Measurements from ENCODE around the gene FTL. TPM values are rescaled to one million over a fixed set of nuclear protein-coding genes. Genes with fewer than 3 reads are reported as not detected.

Gene FTL
- total RNA-seq, 2 donors from 2014 or later = 681 to 811 TPM

DNA sequence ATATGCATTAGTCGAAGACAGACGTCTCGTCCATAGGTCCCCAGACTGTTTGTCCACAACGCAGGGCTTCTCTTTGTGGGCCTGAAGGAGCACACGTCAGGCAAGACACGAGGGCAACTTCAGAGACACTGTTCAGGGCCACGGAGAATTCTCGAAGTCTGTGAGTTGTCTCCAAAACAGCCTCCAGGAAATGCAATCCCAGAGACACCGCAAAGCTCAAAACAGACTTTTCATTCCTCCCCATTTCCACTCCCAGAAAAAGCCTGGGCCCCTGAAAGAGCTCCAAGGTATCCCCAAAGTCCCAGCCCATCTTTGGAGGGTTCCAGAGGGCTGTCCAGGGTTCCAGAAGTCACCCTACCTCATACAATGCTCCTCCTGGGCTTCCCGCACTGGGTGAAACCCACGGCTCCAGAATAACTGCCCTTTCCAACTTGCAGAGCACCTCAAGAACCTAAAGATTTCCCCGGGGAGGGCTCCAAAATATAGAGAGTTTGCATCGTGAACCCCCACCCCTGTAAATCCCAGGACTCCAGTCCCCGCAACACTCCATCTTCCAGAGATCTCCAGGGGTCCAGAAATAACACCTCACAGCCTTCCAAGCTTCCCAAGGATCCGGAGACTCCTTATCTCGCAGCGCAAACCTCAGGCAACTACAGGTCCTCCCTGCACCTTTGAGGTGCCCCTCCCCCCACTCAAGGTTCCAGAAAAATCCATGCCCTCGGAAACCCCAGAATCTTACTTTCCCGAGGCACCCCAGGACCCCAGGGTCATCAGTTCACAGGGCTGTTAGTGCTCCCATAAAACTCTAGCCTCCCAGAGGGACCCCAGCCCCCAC is 687 bp upstream of the FTL start:
- Mint-ChIP-seq H3K36me3 (ENCODE audit: insufficient read depth in 2 of 2) (peaks cover 12 to 17% of the 10 kb centered on the region in 2 donors), H3K4me1 (ENCODE audit: low read depth) (peaks cover 71% of the 10 kb centered on the region)
- DNase-seq = peak in 1 of 2 donors; percentile 19

GRCh38 chr19:48965806-48966540 is 864 bp downstream of the FTL start:
- H3K36me3 Mint-ChIP-seq (ENCODE audit: insufficient read depth in 2 of 2) = peaks cover 12 to 17% of the 10 kb centered on the region in 2 donors
- H3K27ac Mint-ChIP-seq = peak overlapping the region; percentile 100
- peaks cover 72% of the 10 kb centered on the region for H3K4me1 Mint-ChIP-seq (ENCODE audit: low read depth)
- no peaks in the 10 kb centered on the region for H3K9me3 Mint-ChIP-seq
- peak overlapping the region; percentile 94 to 100 for H3K4me3 Mint-ChIP-seq
- DNase-seq = peak; percentile 88 to 89
- peak; percentile 22 to 41 for ATAC-seq (replicated peaks in 1 of 2)
- H3K27me3 Mint-ChIP-seq (ENCODE audit: low read depth) = no peaks in the 10 kb centered on the region

More for the DNA sequence above, 687 bp upstream of the FTL start:
- Mint-ChIP-seq H3K9me3 (no peaks in the 10 kb centered on the region), H3K27ac (peak overlapping the region; percentile 99), H3K4me3 (peak overlapping the region; percentile 94 to 100), H3K27me3 (ENCODE audit: low read depth) (no peaks in the 10 kb centered on the region)
- ATAC-seq (replicated peaks in 1 of 2) = no peak

- Mint-ChIP-seq H3K4me3 (peak overlapping the region; percentile 94 to 100), H3K27me3 (ENCODE audit: low read depth) (no peaks in the 10 kb centered on the region), H3K27ac (peak overlapping the region; percentile 100), H3K4me1 (ENCODE audit: low read depth) (peaks cover 67% of the 10 kb centered on the region), H3K9me3 (no peaks in the 10 kb centered on the region), H3K36me3 (ENCODE audit: insufficient read depth in 2 of 2) (peaks cover 7 to 17% of the 10 kb centered on the region in 2 donors)
- peak in 1 of 2 donors; percentile 22 for DNase-seq
- no peak for ATAC-seq (replicated peaks in 1 of 2)
Measured at GRCh38 chr19:48966541-48967345, 1.6 kb downstream of the FTL start.

DNA sequence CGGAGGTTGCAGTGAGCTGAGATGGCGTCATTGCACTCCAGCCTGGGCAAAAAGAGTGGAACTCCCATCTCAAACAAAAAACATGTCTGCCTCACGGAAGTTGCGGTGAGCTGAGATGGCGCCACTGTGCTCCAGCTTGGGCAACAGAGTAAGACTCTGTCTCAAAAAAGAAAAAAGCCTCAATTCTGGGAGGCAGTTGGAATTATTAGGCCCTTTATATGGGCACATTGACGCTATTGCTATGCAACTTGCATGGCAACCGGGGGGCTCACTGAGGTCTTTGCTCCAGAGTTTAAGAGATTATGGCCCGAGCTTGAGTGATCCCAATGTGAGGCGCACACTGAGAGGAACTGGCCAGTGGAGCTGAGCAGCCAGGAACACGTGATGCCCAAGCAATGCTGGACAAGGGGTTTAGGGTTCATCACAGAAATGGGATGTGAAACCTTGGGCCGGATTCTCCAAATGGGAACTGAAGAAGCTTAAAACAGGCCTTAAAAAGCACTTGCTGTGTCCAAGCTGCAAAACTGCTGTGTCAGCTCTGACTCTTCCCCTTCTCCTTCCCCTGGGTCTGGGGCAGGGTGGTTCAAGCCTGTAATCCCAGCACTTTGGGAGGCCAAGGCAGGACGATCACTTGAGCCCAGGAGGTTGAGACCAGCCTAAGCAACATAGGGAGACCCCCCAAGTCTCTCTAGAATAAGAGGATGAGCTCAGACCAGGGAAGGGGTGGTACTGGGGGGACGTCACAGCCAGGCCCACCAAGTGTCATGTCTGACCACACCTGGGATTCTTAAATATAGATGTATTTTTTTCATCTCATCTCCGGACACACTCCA is 2.5 kb downstream of the FTL start:
- peak in 1 of 2 donors; percentile 18 for DNase-seq
- Mint-ChIP-seq H3K4me3 (peak overlapping the region; percentile 94 to 100), H3K27ac (peak overlapping the region; percentile 100), H3K9me3 (no peaks in the 10 kb centered on the region), H3K4me1 (ENCODE audit: low read depth) (peaks cover 59% of the 10 kb centered on the region), H3K27me3 (ENCODE audit: low read depth) (no peaks in the 10 kb centered on the region), H3K36me3 (ENCODE audit: insufficient read depth in 2 of 2) (peaks cover 7 to 17% of the 10 kb centered on the region in 2 donors)
- ATAC-seq (replicated peaks in 1 of 2) = no peak

- Mint-ChIP-seq H3K36me3 (ENCODE audit: insufficient read depth in 2 of 2) (peaks cover 9 to 19% of the 10 kb centered on the region in 2 donors), H3K4me1 (ENCODE audit: low read depth) (peaks cover 52% of the 10 kb centered on the region), H3K4me3 (peak overlapping the region in 1 of 2 donors; percentile 28), H3K27me3 (ENCODE audit: low read depth) (no peaks in the 10 kb centered on the region), H3K9me3 (no peaks in the 10 kb centered on the region), H3K27ac (peak overlapping the region; percentile 9)
- ATAC-seq (replicated peaks in 1 of 2) (no peak), DNase-seq (no peak)
Measured at GRCh38 chr19:48968179-48968661, 3.1 kb downstream of the FTL start.

DNA sequence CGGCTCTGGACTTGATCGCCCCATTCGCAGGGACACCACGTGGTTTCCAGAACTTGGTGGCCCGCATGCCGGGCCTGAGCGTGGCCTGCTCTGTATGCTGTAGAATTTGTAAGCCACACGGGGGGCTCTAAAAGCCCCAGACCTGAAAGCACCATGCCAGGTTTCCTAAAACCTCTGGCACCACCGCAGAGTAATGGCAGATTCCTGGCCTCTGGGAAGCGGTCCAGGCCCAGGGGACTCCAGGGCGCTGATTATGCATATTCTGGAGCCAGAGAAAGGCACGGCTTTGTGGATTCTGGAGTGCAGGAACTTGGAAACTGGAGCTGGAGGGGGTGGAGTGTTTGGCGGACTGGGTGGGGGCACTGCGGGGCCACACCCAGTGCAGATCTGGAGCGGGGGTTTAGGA is 3.7 kb downstream of the FTL start:
- Mint-ChIP-seq H3K9me3 (no peaks in the 10 kb centered on the region), H3K27ac (peak overlapping the region; percentile 59), H3K4me1 (ENCODE audit: low read depth) (peaks cover 46% of the 10 kb centered on the region), H3K36me3 (ENCODE audit: insufficient read depth in 2 of 2) (peaks cover 9 to 19% of the 10 kb centered on the region in 2 donors), H3K4me3 (no peak overlapping the region), H3K27me3 (ENCODE audit: low read depth) (no peaks in the 10 kb centered on the region)
- ATAC-seq (replicated peaks in 1 of 2) (no peak), DNase-seq (no peak)

- no peak overlapping the region for H3K4me3 Mint-ChIP-seq
- peaks cover 9 to 19% of the 10 kb centered on the region in 2 donors for H3K36me3 Mint-ChIP-seq (ENCODE audit: insufficient read depth in 2 of 2)
- H3K27ac Mint-ChIP-seq = no peak overlapping the region
- DNase-seq (peak in 1 of 2 donors; percentile 16), ATAC-seq (replicated peaks in 1 of 2) (peak; percentile 3)
- H3K4me1 Mint-ChIP-seq (ENCODE audit: low read depth) = peaks cover 40% of the 10 kb centered on the region
- H3K27me3 Mint-ChIP-seq (ENCODE audit: low read depth) = no peaks in the 10 kb centered on the region
- no peaks in the 10 kb centered on the region for H3K9me3 Mint-ChIP-seq
Measured at GRCh38 chr19:48969276-48970138, 4.4 kb downstream of the FTL start.

- Mint-ChIP-seq H3K27me3 (ENCODE audit: low read depth) (no peaks in the 10 kb centered on the region), H3K27ac (peak overlapping the region; percentile 19), H3K9me3 (no peaks in the 10 kb centered on the region), H3K4me3 (no peak overlapping the region), H3K4me1 (ENCODE audit: low read depth) (peaks cover 35% of the 10 kb centered on the region), H3K36me3 (ENCODE audit: insufficient read depth in 2 of 2) (peaks cover 9 to 19% of the 10 kb centered on the region in 2 donors)
- no peak for ATAC-seq (replicated peaks in 1 of 2)
- DNase-seq = no peak
Measured at GRCh38 chr19:48970139-48970766, 5.1 kb downstream of the FTL start.

GRCh38 chr19:48970923-48971395 is 5.8 kb downstream of the FTL start:
- Mint-ChIP-seq H3K4me3 (peak overlapping the region in 1 of 2 donors; percentile 29), H3K27me3 (ENCODE audit: low read depth) (no peaks in the 10 kb centered on the region), H3K9me3 (no peaks in the 10 kb centered on the region), H3K36me3 (ENCODE audit: insufficient read depth in 2 of 2) (peaks cover 9 to 13% of the 10 kb centered on the region in 2 donors), H3K27ac (no peak overlapping the region), H3K4me1 (ENCODE audit: low read depth) (peaks cover 33% of the 10 kb centered on the region)
- ATAC-seq (replicated peaks in 1 of 2) (peak; percentile 48 to 51), DNase-seq (peak; percentile 85 to 87)

- H3K4me3 Mint-ChIP-seq = no peak overlapping the region
- ATAC-seq (replicated peaks in 1 of 2) (peak; percentile 57 to 74), DNase-seq (peak in 1 of 2 donors; percentile 52)
- peaks cover 2 to 5% of the 10 kb centered on the region in 2 donors for H3K36me3 Mint-ChIP-seq (ENCODE audit: insufficient read depth in 2 of 2)
- H3K4me1 Mint-ChIP-seq (ENCODE audit: low read depth) = peaks cover 10% of the 10 kb centered on the region
- no peaks in the 10 kb centered on the region for H3K9me3 Mint-ChIP-seq
- no peaks in the 10 kb centered on the region for H3K27me3 Mint-ChIP-seq (ENCODE audit: low read depth)
- no peak overlapping the region for H3K27ac Mint-ChIP-seq
Measured at GRCh38 chr19:48975947-48976847, 11.1 kb downstream of the FTL start.

Data from activated T-cell treated with anti-CD3 and anti-CD28 coated beads, Interleukin-2, amount 50 U/mL, for 72 hours (primary cell).